RWPE2 (cell line): Measurements from ENCODE around the gene DHH.
A peak's percentile ranks its signal among the peaks of the same experiment; 100 is the strongest.

Experiments used
- ATAC-seq: fragments of 200-7000 bp; cut with Tn5 transposase; 3 replicates; pipeline ENCODE4 v1.9.1; 2021; ENCODE audit warnings: low read depth
- DNase-seq: peaks from one replicate; pipeline ENCODE4 v3.0.0-alpha.2; 2020; ENCODE audit warnings: low spot score
- H3K27ac ChIP-seq: fragments of 450-650 bp; 2 replicates; pipeline ENCODE4 v1.5.1; 2017; ENCODE audit warnings: mild to moderate bottlenecking; ENCODE audit not compliant: poor library complexity, severe bottlenecking
- H3K27me3 ChIP-seq: fragments of 250-450 bp; sonication (Bioruptor Pico); 2 replicates; pipeline ENCODE4 v1.5.1; 2021; ENCODE audit warnings: mild to moderate bottlenecking, moderate library complexity; ENCODE audit not compliant: insufficient read depth, poor library complexity, severe bottlenecking
- H3K36me3 ChIP-seq: fragments of 250-450 bp; sonication (Bioruptor Pico); 2 replicates; pipeline ENCODE4 v1.5.1; 2020; ENCODE audit warnings: low read depth, mild to moderate bottlenecking, moderate library complexity
- H3K4me1 ChIP-seq: fragments of 250-450 bp; sonication (Bioruptor Pico); 2 replicates; pipeline ENCODE4 v1.5.1; 2021; ENCODE audit warnings: mild to moderate bottlenecking, moderate library complexity; ENCODE audit not compliant: insufficient read depth, poor library complexity, severe bottlenecking
- H3K4me3 ChIP-seq: fragments of 250-450 bp; sonication (Bioruptor Pico); 2 replicates; pipeline ENCODE4 v1.5.1; 2021; ENCODE audit warnings: mild to moderate bottlenecking, moderate library complexity; ENCODE audit not compliant: severe bottlenecking
- H3K9me3 ChIP-seq: fragments of 250-450 bp; sonication (Bioruptor Pico); 2 replicates; pipeline ENCODE4 v1.5.1; 2021; ENCODE audit warnings: mild to moderate bottlenecking, moderate library complexity; ENCODE audit not compliant: severe bottlenecking
- CTCF ChIP-seq: fragments of 450-650 bp; IDR thresholded peaks from one replicate; pipeline ENCODE4 v1.5.1; 2017; ENCODE audit warnings: mild to moderate bottlenecking, moderate library complexity; ENCODE audit not compliant: poor library complexity, severe bottlenecking

DHH gene

GRCh38 chr12:49058366-49059044 lies 36.1 kb downstream of the DHH start:
- DNase-seq (no peak), ATAC-seq (no peak)
- no peaks in the 10 kb centered on the region for H3K9me3 ChIP-seq
- H3K4me3 ChIP-seq = peak overlapping the region; percentile 77
- H3K27ac ChIP-seq = peak overlapping the region; percentile 65
- peaks cover 11% of the 10 kb centered on the region for H3K4me1 ChIP-seq
- no peak for TF ChIP-seq CTCF
- peaks cover 36% of the 10 kb centered on the region for H3K36me3 ChIP-seq
- H3K27me3 ChIP-seq = no peaks in the 10 kb centered on the region

GRCh38 chr12:49057888-49058287 lies 36.7 kb downstream of the DHH start:
- no peak for TF ChIP-seq CTCF
- Histone ChIP-seq H3K4me1 (peaks cover 11% of the 10 kb centered on the region), H3K36me3 (peaks cover 42% of the 10 kb centered on the region), H3K27me3 (no peaks in the 10 kb centered on the region), H3K4me3 (peak overlapping the region; percentile 77), H3K9me3 (no peaks in the 10 kb centered on the region), H3K27ac (no peak overlapping the region)
- ATAC-seq (no peak), DNase-seq (no peak)

GRCh38 chr12:49055978-49056754 lies 38.4 kb downstream of the DHH start:
- Histone ChIP-seq H3K36me3 (peaks cover 54% of the 10 kb centered on the region), H3K4me1 (peaks cover 8% of the 10 kb centered on the region), H3K9me3 (no peaks in the 10 kb centered on the region), H3K27me3 (no peaks in the 10 kb centered on the region), H3K27ac (no peak overlapping the region), H3K4me3 (no peak overlapping the region)
- DNase-seq (no peak), ATAC-seq (peak; percentile 64)
- no peak for TF ChIP-seq CTCF

GRCh38 chr12:49055092-49055491 lies 39.5 kb downstream of the DHH start:
- no peaks in the 10 kb centered on the region for H3K27me3 ChIP-seq
- ATAC-seq = no peak
- no peak for TF ChIP-seq CTCF
- peaks cover 64% of the 10 kb centered on the region for H3K36me3 ChIP-seq
- DNase-seq = no peak
- H3K27ac ChIP-seq = no peak overlapping the region
- H3K4me1 ChIP-seq = peaks cover 8% of the 10 kb centered on the region
- no peak overlapping the region for H3K4me3 ChIP-seq
- H3K9me3 ChIP-seq = no peaks in the 10 kb centered on the region

- Histone ChIP-seq H3K4me3 (no peak overlapping the region), H3K4me1 (peaks cover 8% of the 10 kb centered on the region), H3K27ac (no peak overlapping the region), H3K36me3 (peaks cover 70% of the 10 kb centered on the region), H3K27me3 (no peaks in the 10 kb centered on the region), H3K9me3 (no peaks in the 10 kb centered on the region)
- ATAC-seq (no peak), DNase-seq (no peak)
- TF ChIP-seq CTCF = no peak
Observed at GRCh38 chr12:49054524-49054923, 40.1 kb downstream of the DHH start.
